ENCODE results near the gene RSPO3. TPM values are rescaled to one million over a fixed set of nuclear protein-coding genes. Genes with fewer than 3 reads are reported as not detected.

RSPO3 gene
- total RNA-seq, 1 donor from 2014 or later = 32.3 TPM

DNA sequence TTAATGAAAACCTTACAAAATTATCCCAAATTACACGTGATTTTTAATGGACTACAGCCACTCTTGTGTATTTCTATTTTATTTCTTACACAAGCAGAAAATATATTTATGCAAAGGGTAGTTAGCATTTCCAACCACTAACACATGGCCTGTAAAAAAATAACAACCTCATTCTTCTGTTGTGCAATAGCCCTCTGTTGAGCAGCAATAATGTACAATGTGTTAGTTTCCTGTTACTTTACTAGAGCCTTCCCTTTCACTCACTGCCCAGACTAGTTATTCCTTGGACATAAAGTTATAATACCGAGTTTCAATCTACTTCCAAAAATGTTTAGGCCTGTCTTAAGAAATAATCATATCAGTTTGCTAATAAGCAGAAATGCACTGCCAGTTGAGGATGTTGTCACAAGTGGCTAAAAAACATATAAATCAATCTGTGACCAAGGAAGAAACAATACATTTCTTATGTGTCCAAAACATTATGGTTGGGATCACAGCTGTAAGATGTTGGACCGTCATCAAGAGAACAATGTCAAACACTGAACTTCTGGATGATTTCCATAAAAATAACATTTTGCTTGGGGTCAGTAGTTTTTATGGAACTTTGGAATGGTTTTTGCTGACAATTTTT lies 74.6 kb downstream of the RSPO3 start:
- no peak for DNase-seq (ENCODE audit: extremely low spot score, unreplicated experiment)
- no peak overlapping the region for H3K4me3 Mint-ChIP-seq
- no peaks in the 10 kb centered on the region for H3K4me1 Mint-ChIP-seq (ENCODE audit: unreplicated experiment)
- H3K36me3 Mint-ChIP-seq = no peaks in the 10 kb centered on the region
- H3K9me3 Mint-ChIP-seq = no peaks in the 10 kb centered on the region
- H3K27me3 Mint-ChIP-seq = no peaks in the 10 kb centered on the region
- no peak overlapping the region for H3K27ac Mint-ChIP-seq
- TF ChIP-seq, protein P1, sequence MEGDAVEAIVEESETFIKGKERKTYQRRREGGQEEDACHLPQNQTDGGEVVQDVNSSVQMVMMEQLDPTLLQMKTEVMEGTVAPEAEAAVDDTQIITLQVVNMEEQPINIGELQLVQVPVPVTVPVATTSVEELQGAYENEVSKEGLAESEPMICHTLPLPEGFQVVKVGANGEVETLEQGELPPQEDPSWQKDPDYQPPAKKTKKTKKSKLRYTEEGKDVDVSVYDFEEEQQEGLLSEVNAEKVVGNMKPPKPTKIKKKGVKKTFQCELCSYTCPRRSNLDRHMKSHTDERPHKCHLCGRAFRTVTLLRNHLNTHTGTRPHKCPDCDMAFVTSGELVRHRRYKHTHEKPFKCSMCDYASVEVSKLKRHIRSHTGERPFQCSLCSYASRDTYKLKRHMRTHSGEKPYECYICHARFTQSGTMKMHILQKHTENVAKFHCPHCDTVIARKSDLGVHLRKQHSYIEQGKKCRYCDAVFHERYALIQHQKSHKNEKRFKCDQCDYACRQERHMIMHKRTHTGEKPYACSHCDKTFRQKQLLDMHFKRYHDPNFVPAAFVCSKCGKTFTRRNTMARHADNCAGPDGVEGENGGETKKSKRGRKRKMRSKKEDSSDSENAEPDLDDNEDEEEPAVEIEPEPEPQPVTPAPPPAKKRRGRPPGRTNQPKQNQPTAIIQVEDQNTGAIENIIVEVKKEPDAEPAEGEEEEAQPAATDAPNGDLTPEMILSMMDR (conservative IDR thresholded peaks at IDR 0.05) = no peak

DNA sequence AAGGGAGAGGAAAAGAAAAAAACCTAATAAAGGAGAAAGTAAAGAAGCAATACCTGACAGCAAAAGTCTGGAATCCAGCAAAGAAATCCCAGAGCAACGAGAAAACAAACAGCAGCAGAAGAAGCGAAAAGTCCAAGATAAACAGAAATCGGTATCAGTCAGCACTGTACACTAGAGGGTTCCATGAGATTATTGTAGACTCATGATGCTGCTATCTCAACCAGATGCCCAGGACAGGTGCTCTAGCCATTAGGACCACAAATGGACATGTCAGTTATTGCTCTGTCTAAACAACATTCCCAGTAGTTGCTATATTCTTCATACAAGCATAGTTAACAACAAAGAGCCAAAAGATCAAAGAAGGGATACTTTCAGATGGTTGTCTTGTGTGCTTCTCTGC lies 77.4 kb downstream of the RSPO3 start:
- DNase-seq (ENCODE audit: extremely low spot score, unreplicated experiment) = no peak
- Mint-ChIP-seq H3K4me3 (no peak overlapping the region), H3K27me3 (no peaks in the 10 kb centered on the region), H3K36me3 (no peaks in the 10 kb centered on the region), H3K27ac (no peak overlapping the region), H3K4me1 (ENCODE audit: unreplicated experiment) (no peaks in the 10 kb centered on the region), H3K9me3 (no peaks in the 10 kb centered on the region)
- TF ChIP-seq, protein P1 (conservative IDR thresholded peaks at IDR 0.05) = no peak

DNA sequence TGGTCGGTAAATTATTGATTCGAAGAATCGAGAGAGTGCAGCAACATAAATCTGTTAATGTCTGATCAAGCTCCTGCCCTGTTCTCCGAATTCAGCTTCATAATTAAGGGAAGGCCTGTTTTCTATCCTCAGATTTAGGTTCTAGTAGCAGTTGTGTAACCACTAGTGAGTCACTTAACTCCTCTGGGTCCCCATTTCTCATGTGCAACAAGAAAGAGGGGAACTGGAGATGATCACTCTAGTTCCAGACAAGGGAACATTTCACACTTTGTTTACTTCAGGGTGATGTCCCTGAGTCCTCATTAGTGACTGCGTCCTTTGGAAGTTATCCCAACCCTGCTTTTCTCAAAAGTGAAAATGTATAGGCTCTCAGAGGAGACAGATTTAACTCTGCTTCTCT lies 80.1 kb downstream of the RSPO3 start:
- Mint-ChIP-seq H3K36me3 (no peaks in the 10 kb centered on the region), H3K9me3 (no peaks in the 10 kb centered on the region), H3K27ac (no peak overlapping the region), H3K4me3 (no peak overlapping the region), H3K27me3 (no peaks in the 10 kb centered on the region), H3K4me1 (ENCODE audit: unreplicated experiment) (no peaks in the 10 kb centered on the region)
- TF ChIP-seq, protein P1 (conservative IDR thresholded peaks at IDR 0.05) = no peak
- no peak for DNase-seq (ENCODE audit: extremely low spot score, unreplicated experiment)

DNA sequence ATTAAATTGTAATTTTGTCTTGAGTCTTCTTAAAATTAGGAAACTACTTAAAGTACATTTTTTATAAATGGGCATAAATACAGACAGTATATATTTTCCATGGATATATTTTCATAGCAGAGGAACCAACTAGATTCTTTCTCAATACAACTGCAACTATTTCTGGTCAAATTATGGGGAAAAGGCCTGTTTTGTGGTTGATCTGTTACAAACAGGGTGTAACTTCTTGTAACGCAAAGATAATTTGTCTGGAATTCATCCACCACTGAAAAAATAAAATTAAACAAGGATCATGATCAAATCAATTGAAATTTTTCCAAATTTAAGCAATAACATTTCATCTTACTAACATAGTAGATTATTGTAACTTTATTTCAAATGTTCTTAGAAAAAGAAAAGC lies 81.0 kb downstream of the RSPO3 start:
- no peaks in the 10 kb centered on the region for H3K36me3 Mint-ChIP-seq
- no peaks in the 10 kb centered on the region for H3K9me3 Mint-ChIP-seq
- no peak for DNase-seq (ENCODE audit: extremely low spot score, unreplicated experiment)
- TF ChIP-seq, protein P1 (conservative IDR thresholded peaks at IDR 0.05) = no peak
- no peak overlapping the region for H3K27ac Mint-ChIP-seq
- no peaks in the 10 kb centered on the region for H3K27me3 Mint-ChIP-seq
- no peak overlapping the region for H3K4me3 Mint-ChIP-seq
- H3K4me1 Mint-ChIP-seq (ENCODE audit: unreplicated experiment) = no peaks in the 10 kb centered on the region

DNA sequence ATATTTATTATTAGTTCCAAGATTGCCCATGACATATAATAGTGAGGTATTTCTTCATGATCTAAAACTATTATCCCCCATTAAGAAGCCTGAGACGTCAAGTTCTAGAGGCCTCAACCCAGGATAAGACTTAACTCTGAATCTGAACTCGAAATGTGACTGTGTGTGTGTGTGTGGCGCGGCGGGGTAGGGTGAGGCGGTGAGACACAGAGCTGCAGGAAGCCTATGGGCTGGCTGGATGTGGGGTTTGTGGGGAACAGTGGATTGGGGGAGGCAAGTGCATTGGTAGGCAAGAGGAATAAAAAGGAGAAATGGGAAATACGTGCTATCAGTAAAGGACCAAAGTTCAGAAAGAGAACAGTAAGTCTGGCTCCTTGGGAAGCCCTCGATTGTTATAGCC lies 81.6 kb downstream of the RSPO3 start:
- H3K27me3 Mint-ChIP-seq = no peaks in the 10 kb centered on the region
- H3K27ac Mint-ChIP-seq = no peak overlapping the region
- no peak overlapping the region for H3K4me3 Mint-ChIP-seq
- no peak for DNase-seq (ENCODE audit: extremely low spot score, unreplicated experiment)
- TF ChIP-seq, protein P1 (conservative IDR thresholded peaks at IDR 0.05) = no peak
- H3K4me1 Mint-ChIP-seq (ENCODE audit: unreplicated experiment) = no peaks in the 10 kb centered on the region
- no peaks in the 10 kb centered on the region for H3K9me3 Mint-ChIP-seq
- H3K36me3 Mint-ChIP-seq = no peaks in the 10 kb centered on the region

DNA sequence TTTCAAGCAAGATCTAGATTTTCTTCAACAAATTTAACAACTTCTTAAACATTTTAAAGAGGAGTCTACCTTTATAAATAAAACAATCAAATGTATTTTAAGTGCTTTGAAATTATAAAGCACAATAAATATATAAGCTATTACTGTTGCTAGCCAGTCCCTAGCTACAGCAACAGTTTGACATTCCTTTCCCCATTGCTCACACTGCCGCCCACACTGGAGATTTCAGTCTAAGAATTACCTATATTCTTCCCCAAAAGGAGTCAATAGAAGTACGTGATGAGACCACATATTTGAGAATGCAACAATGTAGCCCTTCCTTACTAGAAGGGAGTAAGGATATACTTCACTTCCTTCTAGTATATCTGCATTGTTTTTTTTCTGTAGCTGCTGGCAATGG lies 82.8 kb downstream of the RSPO3 start:
- Mint-ChIP-seq H3K27ac (no peak overlapping the region), H3K36me3 (no peaks in the 10 kb centered on the region), H3K9me3 (no peaks in the 10 kb centered on the region), H3K27me3 (no peaks in the 10 kb centered on the region), H3K4me1 (ENCODE audit: unreplicated experiment) (no peaks in the 10 kb centered on the region), H3K4me3 (no peak overlapping the region)
- TF ChIP-seq, protein P1 (conservative IDR thresholded peaks at IDR 0.05) = no peak
- no peak for DNase-seq (ENCODE audit: extremely low spot score, unreplicated experiment)

Measured in type B pancreatic cell (in vitro differentiated cells).